Measurements from ENCODE around the gene CANT1.
A peak's percentile ranks its signal among the peaks of the same experiment; 100 is the strongest.

CANT1 gene

GRCh38 chr17:79007504-79008381 lies 1.8 kb downstream of the CANT1 start:
- DNase-seq: no peak

- no peak for DNase-seq
Observed at GRCh38 chr17:79006794-79007503, 2.6 kb downstream of the CANT1 start.

GRCh38 chr17:79006046-79006445 lies 3.5 kb downstream of the CANT1 start:
- peak; percentile 25 for DNase-seq

GRCh38 chr17:79005063-79005861 lies 4.3 kb downstream of the CANT1 start:
- no peak for DNase-seq

GRCh38 chr17:79003661-79004411 lies 5.7 kb downstream of the CANT1 start:
- DNase-seq: no peak

- DNase-seq: no peak
Observed at GRCh38 chr17:79002796-79003593, 6.6 kb downstream of the CANT1 start.

- no peak for DNase-seq
Observed at GRCh38 chr17:79002291-79002690, 7.3 kb downstream of the CANT1 start.

GRCh38 chr17:79001190-79002020 lies 8.2 kb downstream of the CANT1 start:
- DNase-seq: no peak

GRCh38 chr17:79000396-79001189 lies 9.0 kb downstream of the CANT1 start:
- no peak for DNase-seq

GRCh38 chr17:78999947-79000395 lies 9.6 kb downstream of the CANT1 start:
- no peak for DNase-seq

GRCh38 chr17:78999056-78999768 lies 10.4 kb downstream of the CANT1 start:
- no peak for DNase-seq

- no peak for DNase-seq
Observed at GRCh38 chr17:78998311-78999055, 11.1 kb downstream of the CANT1 start.

GRCh38 chr17:78997881-78998280 lies 11.7 kb downstream of the CANT1 start:
- DNase-seq: no peak

GRCh38 chr17:78997231-78997741 lies 12.3 kb downstream of the CANT1 start:
- DNase-seq: no peak

GRCh38 chr17:78996781-78997201 lies 12.8 kb downstream of the CANT1 start:
- DNase-seq: no peak

- DNase-seq: no peak
Observed at GRCh38 chr17:78995761-78996451, 13.7 kb downstream of the CANT1 start.

GRCh38 chr17:78995022-78995760 lies 14.4 kb downstream of the CANT1 start:
- DNase-seq: no peak
